Esophagus (tissue), 2 donors: ENCODE results near the gene DAGLA. TPM values are rescaled to one million over a fixed set of nuclear protein-coding genes. Genes with fewer than 3 reads are reported as not detected.
A peak's percentile ranks its signal among the peaks of the same experiment; 100 is the strongest.

Source experiments
- H3K27ac ChIP-seq, 2 donors: one replicate each; pipeline ENCODE4 v1.5.1; 2013; ENCODE audit warnings: low read depth in 2 of 2, mild to moderate bottlenecking in 2 of 2, inconsistent platforms in 1 of 2, low read length in 1 of 2, moderate library complexity in 1 of 2
- H3K27me3 ChIP-seq, 2 donors: one replicate each; pipeline ENCODE4 v1.6.1; 2013; ENCODE audit warnings: low read length in 2 of 2, control low read depth in 1 of 2, mild to moderate bottlenecking in 1 of 2; ENCODE audit not compliant: insufficient read depth in 2 of 2, control insufficient read depth in 1 of 2
- H3K36me3 ChIP-seq, 2 donors: one replicate each; pipeline ENCODE4 v1.6.1; 2013; ENCODE audit warnings: low read length in 1 of 2; ENCODE audit not compliant: control insufficient read depth in 2 of 2, insufficient read depth in 2 of 2
- H3K4me1 ChIP-seq, 2 donors: one replicate each; pipeline ENCODE4 v1.6.1; 2013; ENCODE audit warnings: low read length in 1 of 2; ENCODE audit not compliant: control insufficient read depth in 2 of 2, insufficient read depth in 2 of 2
- H3K4me3 ChIP-seq, 2 donors: one replicate each; pipeline ENCODE4 v1.5.1; 2013; ENCODE audit warnings: low read length in 2 of 2, mild to moderate bottlenecking in 2 of 2, low read depth in 1 of 2, moderate library complexity in 1 of 2
- H3K9me3 ChIP-seq, 2 donors: one replicate each; pipeline ENCODE4 v1.6.1; 2013; ENCODE audit warnings: mild to moderate bottlenecking in 2 of 2, low read depth in 1 of 2, low read length in 1 of 2, moderate library complexity in 1 of 2; ENCODE audit not compliant: control insufficient read depth in 2 of 2, insufficient read depth in 1 of 2
- WGBS, 2 donors: extraction: QIAGEN DNeasy Blood & Tissue Kit; methylation state at CpG; one replicate each; pipeline ENCODE4 v1.1.7; 2013; 5-methylcytosine and 5-hydroxymethylcytosine counted together
- polyA plus RNA-seq, 2 donors: library from polyadenylated mRNA; stranded (reverse); fragments of 200-250 nt; gene quantifications; one replicate each; pipeline ENCODE4 v1.2.3, GENCODE V29; 2013
- donor health status: healthy with polysubstance abuse.
- donor health status: Bipolar disorder and iron deficiency.

Gene DAGLA, protein sequence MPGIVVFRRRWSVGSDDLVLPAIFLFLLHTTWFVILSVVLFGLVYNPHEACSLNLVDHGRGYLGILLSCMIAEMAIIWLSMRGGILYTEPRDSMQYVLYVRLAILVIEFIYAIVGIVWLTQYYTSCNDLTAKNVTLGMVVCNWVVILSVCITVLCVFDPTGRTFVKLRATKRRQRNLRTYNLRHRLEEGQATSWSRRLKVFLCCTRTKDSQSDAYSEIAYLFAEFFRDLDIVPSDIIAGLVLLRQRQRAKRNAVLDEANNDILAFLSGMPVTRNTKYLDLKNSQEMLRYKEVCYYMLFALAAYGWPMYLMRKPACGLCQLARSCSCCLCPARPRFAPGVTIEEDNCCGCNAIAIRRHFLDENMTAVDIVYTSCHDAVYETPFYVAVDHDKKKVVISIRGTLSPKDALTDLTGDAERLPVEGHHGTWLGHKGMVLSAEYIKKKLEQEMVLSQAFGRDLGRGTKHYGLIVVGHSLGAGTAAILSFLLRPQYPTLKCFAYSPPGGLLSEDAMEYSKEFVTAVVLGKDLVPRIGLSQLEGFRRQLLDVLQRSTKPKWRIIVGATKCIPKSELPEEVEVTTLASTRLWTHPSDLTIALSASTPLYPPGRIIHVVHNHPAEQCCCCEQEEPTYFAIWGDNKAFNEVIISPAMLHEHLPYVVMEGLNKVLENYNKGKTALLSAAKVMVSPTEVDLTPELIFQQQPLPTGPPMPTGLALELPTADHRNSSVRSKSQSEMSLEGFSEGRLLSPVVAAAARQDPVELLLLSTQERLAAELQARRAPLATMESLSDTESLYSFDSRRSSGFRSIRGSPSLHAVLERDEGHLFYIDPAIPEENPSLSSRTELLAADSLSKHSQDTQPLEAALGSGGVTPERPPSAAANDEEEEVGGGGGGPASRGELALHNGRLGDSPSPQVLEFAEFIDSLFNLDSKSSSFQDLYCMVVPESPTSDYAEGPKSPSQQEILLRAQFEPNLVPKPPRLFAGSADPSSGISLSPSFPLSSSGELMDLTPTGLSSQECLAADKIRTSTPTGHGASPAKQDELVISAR
- 1 to 10 TPM; 1.7 to 5.0 TPM for polyA plus RNA-seq

DNA sequence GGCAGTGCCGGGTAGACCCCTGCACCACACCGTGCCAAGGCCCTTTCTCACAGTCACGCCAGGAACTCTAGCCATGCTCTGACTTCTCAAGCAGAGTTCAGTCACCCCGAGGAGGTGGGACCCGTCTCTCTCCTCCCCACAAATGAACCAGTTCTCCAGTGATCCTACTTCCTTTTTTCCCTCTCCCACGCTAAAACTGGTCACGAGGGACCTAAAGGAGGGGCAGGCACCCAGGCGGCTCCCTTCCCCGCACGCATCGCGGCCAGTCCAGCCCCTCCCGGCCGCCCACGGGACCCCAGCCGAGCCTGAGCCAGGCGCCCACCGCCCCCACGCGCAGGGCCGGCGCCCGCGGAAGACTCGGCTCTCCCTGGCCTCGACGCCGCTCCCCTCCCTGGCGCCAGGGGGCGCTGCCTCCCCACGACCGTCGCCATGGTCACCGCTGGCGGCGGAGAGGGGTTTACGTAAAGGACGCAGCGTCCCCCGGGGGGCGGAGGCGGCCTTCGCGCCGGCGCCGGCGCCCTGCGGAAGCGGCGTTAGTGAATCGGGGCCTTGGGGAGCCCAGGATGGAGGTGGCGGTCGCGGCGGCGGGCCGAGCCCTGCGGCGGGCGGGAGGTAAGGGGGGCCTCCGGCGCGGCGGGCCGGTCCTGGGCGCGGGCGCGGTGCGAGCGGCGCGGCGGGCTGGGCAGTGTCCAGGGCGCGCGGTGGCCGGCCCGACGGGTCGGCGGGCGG lies at the start of gene DAGLA:
DAGLA (plus strand) TSS at position 499 of the 729 bp plus-strand sequence. CDS start 39,765 bp downstream, outside the sequence.
- H3K27me3 ChIP-seq, result no peaks in the 10 kb centered on the region
- peak within 1 kb of the TSS; percentile 60 to 65 for H3K4me3 ChIP-seq
- H3K27ac ChIP-seq, result peak within 1 kb of the TSS in 1 of 2 donors; percentile 16
- no peaks in the 10 kb centered on the region for H3K9me3 ChIP-seq
- H3K36me3 ChIP-seq, result no peaks in the 10 kb centered on the region
- WGBS, 2 donors, result 3% methylated on average over 43 to 84 of the region's 84 CpGs
- H3K4me1 ChIP-seq, result peaks cover 14 to 24% of the 10 kb centered on the region in 2 donors

DNA sequence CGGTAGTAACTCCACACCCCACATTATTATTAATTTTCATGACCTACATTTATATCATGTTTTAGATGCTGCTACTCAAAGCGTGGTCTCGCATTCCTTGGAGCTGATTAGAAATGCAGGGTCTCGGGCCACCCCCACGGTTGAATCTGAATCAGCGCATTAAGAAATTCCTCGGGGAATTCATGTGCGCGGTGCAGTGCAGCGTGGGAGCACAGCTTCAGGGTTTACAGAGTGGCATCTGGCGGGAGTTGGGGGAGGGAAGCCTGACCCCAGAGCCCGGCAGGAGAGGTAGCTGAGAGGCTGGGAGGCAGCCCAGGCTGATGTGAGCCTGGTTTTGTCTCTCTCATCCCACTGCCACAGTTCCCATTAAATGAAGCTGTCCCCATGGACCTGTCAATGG lies 48.1 kb upstream of the DAGLA start:
- no peak overlapping the region for H3K4me3 ChIP-seq
- H3K4me1 ChIP-seq, result peaks cover 0 to 10% of the 10 kb centered on the region in 2 donors
- 75 to 76% methylated on average over 12 of the region's 12 CpGs for WGBS, 2 donors
- H3K36me3 ChIP-seq, result no peaks in the 10 kb centered on the region
- H3K27me3 ChIP-seq, result no peaks in the 10 kb centered on the region
- H3K9me3 ChIP-seq, result no peaks in the 10 kb centered on the region
- no peak overlapping the region for H3K27ac ChIP-seq

DNA sequence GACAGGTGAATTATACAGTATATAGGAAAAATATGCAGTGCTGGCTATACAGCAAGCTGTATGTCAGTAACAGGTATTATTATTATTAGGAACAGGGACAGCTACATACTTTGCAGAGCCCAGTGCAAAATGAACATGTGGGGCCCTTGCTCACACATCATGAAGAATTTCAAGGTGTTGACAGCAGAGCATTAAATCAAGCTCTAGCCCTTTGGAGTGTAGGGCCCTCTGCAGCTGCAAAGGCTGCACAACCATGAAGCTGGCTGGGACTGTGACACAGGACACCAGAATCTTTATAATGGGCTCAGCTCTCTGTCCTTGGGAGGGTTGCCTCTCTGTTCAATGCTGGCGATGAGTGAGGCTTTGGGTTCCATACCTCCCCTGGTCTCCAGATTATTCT lies 44.9 kb upstream of the DAGLA start:
- no peaks in the 10 kb centered on the region for H3K36me3 ChIP-seq
- H3K27me3 ChIP-seq, result no peaks in the 10 kb centered on the region
- H3K4me3 ChIP-seq, result no peak overlapping the region
- H3K27ac ChIP-seq, result no peak overlapping the region
- H3K9me3 ChIP-seq, result no peaks in the 10 kb centered on the region
- WGBS, 2 donors, result 94 to 100% methylated on average over 1 of the region's 1 CpG
- peaks cover 0 to 2% of the 10 kb centered on the region in 2 donors for H3K4me1 ChIP-seq

DNA sequence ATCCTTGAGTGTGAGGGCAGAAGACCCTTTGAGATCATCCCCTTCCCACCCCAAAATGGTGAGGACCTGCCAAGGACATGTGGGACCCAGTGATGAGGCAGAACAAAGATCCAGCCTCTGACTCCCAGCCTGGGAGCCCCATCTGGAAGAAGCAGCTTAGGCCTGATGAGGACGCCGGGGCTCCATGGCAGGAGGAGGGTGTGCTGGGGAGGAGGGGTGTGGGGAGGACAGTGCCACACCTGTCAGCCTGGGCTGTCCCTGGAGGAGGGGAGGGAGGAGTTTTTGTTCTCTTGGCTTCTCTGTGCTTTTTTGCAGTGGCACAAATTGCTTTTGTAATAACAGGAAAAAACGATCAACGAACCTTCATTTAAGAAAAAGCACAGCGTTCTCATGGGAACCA lies 44.4 kb upstream of the DAGLA start:
- WGBS, 2 donors, result 65 to 71% methylated on average over 5 of the region's 5 CpGs
- no peaks in the 10 kb centered on the region for H3K9me3 ChIP-seq
- H3K4me3 ChIP-seq, result no peak overlapping the region
- H3K36me3 ChIP-seq, result no peaks in the 10 kb centered on the region
- H3K27ac ChIP-seq, result no peak overlapping the region
- H3K4me1 ChIP-seq, result peaks cover 0 to 2% of the 10 kb centered on the region in 2 donors
- H3K27me3 ChIP-seq, result no peaks in the 10 kb centered on the region

DNA sequence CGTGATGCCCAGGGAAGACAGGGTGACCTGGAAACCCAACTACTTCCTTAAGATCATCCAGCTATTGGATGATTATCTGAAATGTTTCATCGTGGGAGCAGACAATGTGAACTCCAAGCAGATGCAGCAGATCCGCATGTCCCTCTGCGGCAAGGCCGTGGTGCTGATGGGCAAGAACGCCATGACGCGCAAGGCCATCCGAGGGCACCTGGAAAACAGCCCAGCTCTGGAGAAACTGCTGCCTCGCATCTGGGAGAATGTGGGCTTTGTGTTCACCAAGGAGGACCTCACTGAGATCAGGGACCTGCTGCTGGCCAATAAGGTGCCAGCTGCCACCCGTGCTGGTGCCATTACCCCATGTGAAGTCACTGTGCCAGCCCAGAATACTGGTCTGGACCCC lies 43.5 kb upstream of the DAGLA start:
- peaks cover 0 to 2% of the 10 kb centered on the region in 2 donors for H3K4me1 ChIP-seq
- H3K27me3 ChIP-seq, result no peaks in the 10 kb centered on the region
- no peak overlapping the region for H3K27ac ChIP-seq
- no peaks in the 10 kb centered on the region for H3K9me3 ChIP-seq
- 80 to 84% methylated on average over 11 of the region's 11 CpGs for WGBS, 2 donors
- H3K4me3 ChIP-seq, result no peak overlapping the region
- no peaks in the 10 kb centered on the region for H3K36me3 ChIP-seq

DNA sequence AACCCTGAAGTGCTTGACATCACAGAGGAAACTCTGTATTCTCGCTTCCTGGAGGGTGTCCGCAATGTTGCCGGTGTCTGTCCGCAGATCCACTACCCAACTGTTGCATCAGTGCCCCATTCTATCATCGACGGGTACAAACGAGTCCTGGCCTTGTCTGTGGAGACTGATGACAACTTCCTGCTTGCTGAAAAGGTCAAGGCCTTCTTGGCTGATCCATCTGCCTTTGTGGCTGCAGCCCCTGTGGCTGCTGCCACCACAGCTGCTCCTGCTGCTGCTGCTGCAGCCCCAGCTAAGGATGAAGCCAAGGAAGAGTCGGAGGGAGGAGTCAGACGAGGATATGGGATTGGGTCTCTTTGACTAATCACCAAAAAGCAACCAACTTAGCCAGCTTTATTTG lies 42.9 kb upstream of the DAGLA start:
- 54 to 61% methylated on average over 9 of the region's 9 CpGs for WGBS, 2 donors
- no peaks in the 10 kb centered on the region for H3K9me3 ChIP-seq
- no peaks in the 10 kb centered on the region for H3K36me3 ChIP-seq
- no peaks in the 10 kb centered on the region for H3K27me3 ChIP-seq
- H3K27ac ChIP-seq, result no peak overlapping the region
- H3K4me1 ChIP-seq, result peaks cover 0 to 2% of the 10 kb centered on the region in 2 donors
- H3K4me3 ChIP-seq, result no peak overlapping the region

DNA sequence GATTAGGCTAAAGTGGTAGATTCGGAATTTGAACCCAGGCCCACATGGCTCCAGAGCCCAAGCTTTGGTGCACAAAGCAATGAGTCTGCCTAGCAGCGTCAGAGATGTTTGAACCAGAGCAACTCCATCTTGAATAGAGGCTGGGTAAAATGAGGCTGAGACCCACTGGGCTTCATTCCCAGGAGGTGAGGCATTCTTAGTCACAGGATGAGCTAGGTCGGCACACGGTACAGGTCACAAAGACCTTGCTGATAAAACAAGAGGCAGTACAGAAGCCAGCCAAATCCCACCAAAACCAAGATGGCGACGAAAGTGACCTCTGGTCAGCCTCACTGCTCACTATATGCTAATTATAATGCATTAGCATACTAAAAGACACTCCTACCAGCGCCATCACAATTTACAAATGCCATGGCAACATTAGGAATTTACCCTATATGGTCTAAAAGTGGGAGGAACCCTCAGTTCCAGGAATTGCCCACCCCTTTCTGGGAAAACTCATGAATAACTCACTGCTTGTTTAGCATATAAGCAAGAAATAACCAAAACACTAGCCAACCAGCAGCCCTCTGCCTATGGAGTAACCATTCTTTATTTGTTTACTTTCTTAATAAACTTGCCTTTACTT lies 40.3 kb upstream of the DAGLA start:
- WGBS, 2 donors, result 69 to 81% methylated on average over 7 of the region's 7 CpGs
- Histone ChIP-seq H3K4me3 (no peak overlapping the region), H3K9me3 (no peaks in the 10 kb centered on the region), H3K27me3 (no peaks in the 10 kb centered on the region), H3K4me1 (peaks cover 0 to 2% of the 10 kb centered on the region in 2 donors), H3K27ac (no peak overlapping the region), H3K36me3 (no peaks in the 10 kb centered on the region)

DNA sequence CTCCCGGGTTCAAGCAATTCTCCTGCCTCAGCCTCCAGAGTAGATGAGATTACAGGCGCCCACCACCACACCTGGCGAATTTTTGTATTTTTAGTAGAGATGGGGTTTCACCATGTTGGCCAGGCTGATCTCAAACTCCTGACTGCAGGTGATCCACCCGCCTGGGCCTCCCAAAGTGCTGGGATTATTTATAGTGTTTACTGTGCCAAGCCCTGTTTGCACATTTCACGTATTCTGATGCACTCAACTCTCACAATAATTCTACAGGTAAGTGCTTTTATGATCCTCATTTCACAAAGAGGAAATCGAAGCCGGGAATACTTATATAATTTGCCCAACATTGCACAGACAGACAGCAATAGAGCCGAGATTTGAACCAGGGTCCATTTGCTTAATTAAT lies 38.0 kb upstream of the DAGLA start:
- H3K27me3 ChIP-seq, result no peaks in the 10 kb centered on the region
- WGBS, 2 donors, result 85% methylated on average over 8 of the region's 8 CpGs
- H3K9me3 ChIP-seq, result no peaks in the 10 kb centered on the region
- no peak overlapping the region for H3K27ac ChIP-seq
- no peak overlapping the region for H3K4me3 ChIP-seq
- H3K36me3 ChIP-seq, result no peaks in the 10 kb centered on the region
- peaks cover 0 to 2% of the 10 kb centered on the region in 2 donors for H3K4me1 ChIP-seq
